ENCODE measurements around the gene CALN1.

CALN1 gene

GRCh38 chr7:72055426-72055825 lies 356.7 kb downstream of the CALN1 start:
- no peaks in the 10 kb centered on the region for H3K27me3 ChIP-seq (ENCODE audit: control insufficient read depth in 3 of 3, insufficient read depth in 3 of 3, low read depth in 1 of 3, low read length in 3 of 3)
- no peak overlapping the region for H3K18ac ChIP-seq (ENCODE audit: low read length)
- H3K36me3 ChIP-seq (replicated peaks in 1 of 2; ENCODE audit: control insufficient read depth in 2 of 2, insufficient read depth in 2 of 2, low read length in 2 of 2): no peaks in the 10 kb centered on the region
- WGBS, 2 donors (ENCODE audit: extremely low coverage in 2 of 2, insufficient read length in 2 of 2, insufficient replicate concordance in 1 of 2): no CpG with 5 or more reads among the region's 2 CpGs
- no peak overlapping the region for H2BK5ac ChIP-seq (ENCODE audit: low read length)
- no peak overlapping the region for H4K8ac ChIP-seq (ENCODE audit: low read depth, low read length)
- H3K79me1 ChIP-seq (ENCODE audit: low read depth, low read length): no peaks in the 10 kb centered on the region
- no peak overlapping the region for H3K4me2 ChIP-seq (ENCODE audit: insufficient read depth, low read length, poor library complexity, severe bottlenecking)
- no peak overlapping the region for H3K23ac ChIP-seq (ENCODE audit: low read depth, low read length, poor library complexity)
- H3K27ac ChIP-seq (replicated peaks; ENCODE audit: low read length): no peak overlapping the region
- H3K9ac ChIP-seq (ENCODE audit: low read depth, low read length, poor library complexity): no peak overlapping the region
- no peak overlapping the region for H2BK15ac ChIP-seq (ENCODE audit: low read length)
- H3K4me1 ChIP-seq (ENCODE audit: control insufficient read depth in 2 of 2, insufficient read depth in 1 of 2, low read depth in 1 of 2, low read length in 2 of 2): no peaks in the 10 kb centered on the region
- no peak overlapping the region for H4K91ac ChIP-seq (ENCODE audit: low read depth, low read length, poor library complexity)
- no peak overlapping the region for H2BK120ac ChIP-seq (ENCODE audit: low read depth, low read length)
- no peaks in the 10 kb centered on the region for H3K9me3 ChIP-seq (replicated peaks in 1 of 2; ENCODE audit: control insufficient read depth in 2 of 2, insufficient read depth in 1 of 2, low read depth in 1 of 2, low read length in 2 of 2)
- no peak overlapping the region for H3K14ac ChIP-seq (ENCODE audit: low read length)
- no peak overlapping the region for H2AFZ ChIP-seq (ENCODE audit: low read length)
- H3K4ac ChIP-seq (ENCODE audit: low read length): no peak overlapping the region
- no peak overlapping the region for H2BK12ac ChIP-seq (ENCODE audit: low read length)
- H2AK5ac ChIP-seq (ENCODE audit: low read depth, low read length): no peak overlapping the region
- H3K4me3 ChIP-seq (ENCODE audit: low read length in 2 of 2): no peak overlapping the region
- no peak for DNase-seq (ENCODE audit: low spot score)

GRCh38 chr7:72053292-72053691 lies 358.8 kb downstream of the CALN1 start:
- no peak overlapping the region for H2AFZ ChIP-seq (ENCODE audit: low read length)
- no peak for DNase-seq (ENCODE audit: low spot score)
- no peak overlapping the region for H3K4me3 ChIP-seq (ENCODE audit: low read length in 2 of 2)
- H3K27me3 ChIP-seq (ENCODE audit: control insufficient read depth in 3 of 3, insufficient read depth in 3 of 3, low read depth in 1 of 3, low read length in 3 of 3): no peaks in the 10 kb centered on the region
- no peak overlapping the region for H3K18ac ChIP-seq (ENCODE audit: low read length)
- no peak overlapping the region for H2BK5ac ChIP-seq (ENCODE audit: low read length)
- H3K36me3 ChIP-seq (replicated peaks in 1 of 2; ENCODE audit: control insufficient read depth in 2 of 2, insufficient read depth in 2 of 2, low read length in 2 of 2): no peaks in the 10 kb centered on the region
- no peak overlapping the region for H4K91ac ChIP-seq (ENCODE audit: low read depth, low read length, poor library complexity)
- H2BK15ac ChIP-seq (ENCODE audit: low read length): no peak overlapping the region
- H3K27ac ChIP-seq (replicated peaks; ENCODE audit: low read length): no peak overlapping the region
- no peak overlapping the region for H2BK12ac ChIP-seq (ENCODE audit: low read length)
- no peak overlapping the region for H2AK5ac ChIP-seq (ENCODE audit: low read depth, low read length)
- no CpG with 5 or more reads among the region's 4 CpGs for WGBS, 2 donors (ENCODE audit: extremely low coverage in 2 of 2, insufficient read length in 2 of 2, insufficient replicate concordance in 1 of 2)
- H2BK120ac ChIP-seq (ENCODE audit: low read depth, low read length): no peak overlapping the region
- no peaks in the 10 kb centered on the region for H3K9me3 ChIP-seq (replicated peaks in 1 of 2; ENCODE audit: control insufficient read depth in 2 of 2, insufficient read depth in 1 of 2, low read depth in 1 of 2, low read length in 2 of 2)
- no peak overlapping the region for H3K4ac ChIP-seq (ENCODE audit: low read length)
- no peak overlapping the region for H3K23ac ChIP-seq (ENCODE audit: low read depth, low read length, poor library complexity)
- H4K8ac ChIP-seq (ENCODE audit: low read depth, low read length): no peak overlapping the region
- H3K14ac ChIP-seq (ENCODE audit: low read length): no peak overlapping the region
- H3K79me1 ChIP-seq (ENCODE audit: low read depth, low read length): no peaks in the 10 kb centered on the region
- H3K9ac ChIP-seq (ENCODE audit: low read depth, low read length, poor library complexity): no peak overlapping the region
- no peak overlapping the region for H3K4me2 ChIP-seq (ENCODE audit: insufficient read depth, low read length, poor library complexity, severe bottlenecking)
- H3K4me1 ChIP-seq (ENCODE audit: control insufficient read depth in 2 of 2, insufficient read depth in 1 of 2, low read depth in 1 of 2, low read length in 2 of 2): no peaks in the 10 kb centered on the region

- Histone ChIP-seq H4K91ac (ENCODE audit: low read depth, low read length, poor library complexity) (no peak overlapping the region), H2BK15ac (ENCODE audit: low read length) (no peak overlapping the region), H2BK12ac (ENCODE audit: low read length) (no peak overlapping the region), H3K14ac (ENCODE audit: low read length) (no peak overlapping the region), H3K4me1 (ENCODE audit: control insufficient read depth in 2 of 2, insufficient read depth in 1 of 2, low read depth in 1 of 2, low read length in 2 of 2) (no peaks in the 10 kb centered on the region), H3K9ac (ENCODE audit: low read depth, low read length, poor library complexity) (no peak overlapping the region), H2BK5ac (ENCODE audit: low read length) (no peak overlapping the region), H3K4ac (ENCODE audit: low read length) (no peak overlapping the region), H2AK5ac (ENCODE audit: low read depth, low read length) (no peak overlapping the region), H2AFZ (ENCODE audit: low read length) (no peak overlapping the region), H3K18ac (ENCODE audit: low read length) (no peak overlapping the region), H3K79me1 (ENCODE audit: low read depth, low read length) (no peaks in the 10 kb centered on the region), H2BK120ac (ENCODE audit: low read depth, low read length) (no peak overlapping the region), H3K4me3 (ENCODE audit: low read length in 2 of 2) (no peak overlapping the region), H4K8ac (ENCODE audit: low read depth, low read length) (no peak overlapping the region), H3K4me2 (ENCODE audit: insufficient read depth, low read length, poor library complexity, severe bottlenecking) (no peak overlapping the region), H3K27me3 (ENCODE audit: control insufficient read depth in 3 of 3, insufficient read depth in 3 of 3, low read depth in 1 of 3, low read length in 3 of 3) (no peaks in the 10 kb centered on the region), H3K9me3 (replicated peaks in 1 of 2; ENCODE audit: control insufficient read depth in 2 of 2, insufficient read depth in 1 of 2, low read depth in 1 of 2, low read length in 2 of 2) (no peaks in the 10 kb centered on the region), H3K23ac (ENCODE audit: low read depth, low read length, poor library complexity) (no peak overlapping the region), H3K36me3 (replicated peaks in 1 of 2; ENCODE audit: control insufficient read depth in 2 of 2, insufficient read depth in 2 of 2, low read length in 2 of 2) (no peaks in the 10 kb centered on the region), H3K27ac (replicated peaks; ENCODE audit: low read length) (no peak overlapping the region)
- no peak for DNase-seq (ENCODE audit: low spot score)
Observed at GRCh38 chr7:72048420-72048819, 363.7 kb downstream of the CALN1 start.

- Histone ChIP-seq H3K4me1 (ENCODE audit: control insufficient read depth in 2 of 2, insufficient read depth in 1 of 2, low read depth in 1 of 2, low read length in 2 of 2) (no peaks in the 10 kb centered on the region), H3K23ac (ENCODE audit: low read depth, low read length, poor library complexity) (no peak overlapping the region), H3K4me2 (ENCODE audit: insufficient read depth, low read length, poor library complexity, severe bottlenecking) (no peak overlapping the region), H2BK12ac (ENCODE audit: low read length) (no peak overlapping the region), H3K4me3 (ENCODE audit: low read length in 2 of 2) (no peak overlapping the region), H2AK5ac (ENCODE audit: low read depth, low read length) (no peak overlapping the region), H4K91ac (ENCODE audit: low read depth, low read length, poor library complexity) (no peak overlapping the region), H2BK15ac (ENCODE audit: low read length) (no peak overlapping the region), H2AFZ (ENCODE audit: low read length) (no peak overlapping the region), H3K14ac (ENCODE audit: low read length) (no peak overlapping the region), H3K27ac (replicated peaks; ENCODE audit: low read length) (no peak overlapping the region), H3K9me3 (replicated peaks in 1 of 2; ENCODE audit: control insufficient read depth in 2 of 2, insufficient read depth in 1 of 2, low read depth in 1 of 2, low read length in 2 of 2) (no peaks in the 10 kb centered on the region), H3K4ac (ENCODE audit: low read length) (no peak overlapping the region), H3K9ac (ENCODE audit: low read depth, low read length, poor library complexity) (no peak overlapping the region), H4K8ac (ENCODE audit: low read depth, low read length) (no peak overlapping the region), H3K36me3 (replicated peaks in 1 of 2; ENCODE audit: control insufficient read depth in 2 of 2, insufficient read depth in 2 of 2, low read length in 2 of 2) (no peaks in the 10 kb centered on the region), H3K27me3 (ENCODE audit: control insufficient read depth in 3 of 3, insufficient read depth in 3 of 3, low read depth in 1 of 3, low read length in 3 of 3) (no peaks in the 10 kb centered on the region), H2BK5ac (ENCODE audit: low read length) (no peak overlapping the region), H3K79me1 (ENCODE audit: low read depth, low read length) (no peaks in the 10 kb centered on the region), H3K18ac (ENCODE audit: low read length) (no peak overlapping the region), H2BK120ac (ENCODE audit: low read depth, low read length) (no peak overlapping the region)
- WGBS, 2 donors (ENCODE audit: extremely low coverage in 2 of 2, insufficient read length in 2 of 2, insufficient replicate concordance in 1 of 2): no CpG with 5 or more reads among the region's 3 CpGs
- DNase-seq (ENCODE audit: low spot score): no peak
Observed at GRCh38 chr7:72042855-72043254, 369.3 kb downstream of the CALN1 start.
